ENCODE results near the gene GCN1. TPM values are rescaled to one million over a fixed set of nuclear protein-coding genes. Genes with fewer than 3 reads are reported as not detected.
A peak's percentile ranks its signal among the peaks of the same experiment; 100 is the strongest.

GCN1 gene
- total RNA-seq, 2 experiments from 2014 or later, result 130 to 137 TPM

DNA sequence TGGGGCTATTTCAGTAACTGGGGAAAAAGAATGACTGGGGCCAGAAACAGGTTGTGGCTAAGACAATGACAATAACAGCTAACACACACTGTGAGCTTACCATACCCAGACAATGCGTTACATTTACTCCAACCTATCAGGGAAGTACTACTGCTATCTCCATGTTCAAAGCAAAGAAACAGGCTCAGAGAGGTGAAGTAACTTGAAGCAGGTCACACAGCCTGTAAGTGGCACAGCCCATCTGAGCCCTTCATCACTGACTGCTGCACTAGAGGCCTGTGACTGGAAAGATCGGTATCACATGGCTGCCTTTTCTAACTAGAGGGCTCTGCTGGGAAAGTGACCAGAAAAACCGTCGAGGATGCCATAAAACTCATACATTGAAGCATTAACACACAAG lies 7.9 kb downstream of the GCN1 start:
- DNase-seq (no peak), ATAC-seq (no peak)
- intact Hi-C loops (cut with micrococcal nuclease), result no loop called here
- Mint-ChIP-seq H3K4me3 (no peak overlapping the region), H3K27me3 (no peaks in the 10 kb centered on the region), H3K9me3 (no peaks in the 10 kb centered on the region), H3K4me1 (ENCODE audit: low read depth) (peaks cover 16% of the 10 kb centered on the region), H3K36me3 (ENCODE audit: low read depth) (peaks cover 66% of the 10 kb centered on the region), H3K27ac (peak overlapping the region; percentile 2)
- CTCF ChIA-PET, result interaction anchor here (0.6 to 3.5 kb wide), 2 partner anchors 14 to 314 kb away, joined by 3 to 15 read pairs; no protein-coding TSS in a partner anchor
- TF ChIP-seq, protein P1, sequence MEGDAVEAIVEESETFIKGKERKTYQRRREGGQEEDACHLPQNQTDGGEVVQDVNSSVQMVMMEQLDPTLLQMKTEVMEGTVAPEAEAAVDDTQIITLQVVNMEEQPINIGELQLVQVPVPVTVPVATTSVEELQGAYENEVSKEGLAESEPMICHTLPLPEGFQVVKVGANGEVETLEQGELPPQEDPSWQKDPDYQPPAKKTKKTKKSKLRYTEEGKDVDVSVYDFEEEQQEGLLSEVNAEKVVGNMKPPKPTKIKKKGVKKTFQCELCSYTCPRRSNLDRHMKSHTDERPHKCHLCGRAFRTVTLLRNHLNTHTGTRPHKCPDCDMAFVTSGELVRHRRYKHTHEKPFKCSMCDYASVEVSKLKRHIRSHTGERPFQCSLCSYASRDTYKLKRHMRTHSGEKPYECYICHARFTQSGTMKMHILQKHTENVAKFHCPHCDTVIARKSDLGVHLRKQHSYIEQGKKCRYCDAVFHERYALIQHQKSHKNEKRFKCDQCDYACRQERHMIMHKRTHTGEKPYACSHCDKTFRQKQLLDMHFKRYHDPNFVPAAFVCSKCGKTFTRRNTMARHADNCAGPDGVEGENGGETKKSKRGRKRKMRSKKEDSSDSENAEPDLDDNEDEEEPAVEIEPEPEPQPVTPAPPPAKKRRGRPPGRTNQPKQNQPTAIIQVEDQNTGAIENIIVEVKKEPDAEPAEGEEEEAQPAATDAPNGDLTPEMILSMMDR (IDR thresholded peaks at IDR 0.05), result no peak
- POLR2A ChIA-PET, result interaction anchor here (0.7 to 7.3 kb wide), 4 partner anchors 9 to 26 kb away, joined by 3 to 53 read pairs (median 3); partner anchors contain the start of gene RPLP0

DNA sequence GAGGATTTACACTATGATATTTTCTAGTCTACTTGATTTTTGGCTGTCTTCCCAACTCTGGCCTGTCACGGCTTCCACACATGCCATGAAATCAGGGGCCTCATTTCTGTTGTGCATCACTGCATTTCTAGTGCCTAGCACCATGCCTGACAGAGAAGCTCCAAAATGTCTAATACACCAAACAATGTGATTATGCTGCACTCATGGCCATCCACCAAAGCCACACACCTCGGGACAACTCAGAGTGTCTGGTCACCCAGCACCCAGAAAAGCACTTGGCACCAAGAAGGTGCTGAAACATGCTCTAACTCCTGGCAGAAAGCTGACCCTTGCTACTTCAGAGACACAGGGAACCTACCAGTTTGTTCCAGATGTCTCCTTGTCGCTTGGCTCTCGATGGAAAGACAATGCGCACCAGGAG lies 11.3 kb downstream of the GCN1 start:
- ChIA-PET POLR2A (interaction anchor here (0.6 to 2.2 kb wide), 6 partner anchors 10 to 85 kb away, joined by 3 to 8 read pairs (median 4); no protein-coding TSS in a partner anchor), CTCF (no interaction called here)
- TF ChIP-seq, protein P1 (IDR thresholded peaks at IDR 0.05), result no peak
- Mint-ChIP-seq H3K4me1 (ENCODE audit: low read depth) (peaks cover 5% of the 10 kb centered on the region), H3K4me3 (no peak overlapping the region), H3K9me3 (no peaks in the 10 kb centered on the region), H3K36me3 (ENCODE audit: low read depth) (peaks cover 62% of the 10 kb centered on the region), H3K27me3 (no peaks in the 10 kb centered on the region), H3K27ac (no peak overlapping the region)
- DNase-seq (no peak), ATAC-seq (no peak)
- intact Hi-C loops (cut with micrococcal nuclease), result no loop called here

DNA sequence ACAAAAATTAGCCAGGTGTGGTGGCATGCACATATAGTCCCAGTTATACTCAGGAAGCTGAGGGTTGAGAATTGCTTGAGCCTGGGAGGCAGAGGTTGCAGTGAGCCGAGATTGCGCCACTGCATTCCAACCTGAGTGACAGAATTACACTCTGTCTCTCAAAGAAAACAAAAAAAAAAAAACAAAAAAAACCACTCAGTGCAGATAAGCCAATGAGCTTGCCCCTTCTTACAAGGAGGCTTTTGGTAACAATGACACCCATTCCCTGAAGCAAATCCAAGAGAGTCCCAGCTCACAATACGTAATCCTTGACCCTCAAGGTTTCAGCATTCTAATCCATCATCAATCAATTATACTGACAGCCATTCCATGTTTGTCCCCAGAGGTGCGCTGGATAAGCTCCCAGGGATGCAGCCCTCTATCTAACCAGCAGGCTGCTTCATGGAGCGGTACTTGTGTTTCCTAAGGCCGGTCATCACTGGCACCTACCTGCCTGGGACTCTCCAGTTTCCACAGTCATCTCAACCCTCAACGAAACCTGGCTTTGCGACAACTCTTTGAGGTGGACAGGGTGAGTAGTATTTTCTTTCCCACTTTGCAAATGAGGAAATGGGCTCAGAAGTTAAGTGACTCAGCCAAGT lies 12.4 kb downstream of the GCN1 start:
- no peak for ATAC-seq
- TF ChIP-seq, protein P1 (IDR thresholded peaks at IDR 0.05), result no peak
- intact Hi-C loops (cut with micrococcal nuclease), result no loop called here
- DNase-seq, result no peak
- Mint-ChIP-seq H3K27ac (no peak overlapping the region), H3K36me3 (ENCODE audit: low read depth) (peaks cover 68% of the 10 kb centered on the region), H3K4me3 (no peak overlapping the region), H3K4me1 (ENCODE audit: low read depth) (peaks cover 5% of the 10 kb centered on the region), H3K27me3 (no peaks in the 10 kb centered on the region), H3K9me3 (no peaks in the 10 kb centered on the region)
- ChIA-PET CTCF (interaction anchor here (1.3 kb wide), 1 partner anchor 46 kb away, joined by 3 read pairs; no protein-coding TSS in a partner anchor), POLR2A (interaction anchor here (0.8 to 2.2 kb wide), 4 partner anchors 9 to 20 kb away, joined by 3 to 8 read pairs (median 5); no protein-coding TSS in a partner anchor)

DNA sequence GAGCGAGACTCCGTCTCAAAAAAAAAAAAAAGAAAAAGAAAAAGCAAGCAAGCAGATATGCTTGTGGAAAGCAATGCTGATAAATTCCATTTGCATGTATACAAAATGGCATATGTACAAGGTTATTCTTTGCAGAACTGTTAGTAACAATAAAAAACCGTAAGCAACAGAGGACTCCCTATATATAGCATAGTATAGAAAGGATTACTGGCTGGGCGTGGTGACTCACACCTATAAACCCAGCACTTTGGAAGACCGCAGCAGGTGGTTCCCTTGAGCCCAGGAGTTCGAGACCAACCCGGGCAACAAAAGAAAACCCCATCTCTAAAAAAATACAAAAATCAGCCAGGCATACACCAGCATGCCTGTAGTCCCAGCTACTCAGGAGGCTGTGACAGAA lies 13.5 kb downstream of the GCN1 start:
- Mint-ChIP-seq H3K4me1 (ENCODE audit: low read depth) (no peaks in the 10 kb centered on the region), H3K27ac (no peak overlapping the region), H3K36me3 (ENCODE audit: low read depth) (peaks cover 65% of the 10 kb centered on the region), H3K9me3 (no peaks in the 10 kb centered on the region), H3K4me3 (no peak overlapping the region), H3K27me3 (no peaks in the 10 kb centered on the region)
- ChIA-PET CTCF (interaction anchor here (1.3 kb wide), 1 partner anchor 47 kb away, joined by 3 read pairs; no protein-coding TSS in a partner anchor), POLR2A (interaction anchor here (1.1 to 2.2 kb wide), 3 partner anchors 11 to 44 kb away, joined by 3 to 7 read pairs (median 5); no protein-coding TSS in a partner anchor)
- intact Hi-C loops (cut with micrococcal nuclease), result no loop called here
- TF ChIP-seq, protein P1 (IDR thresholded peaks at IDR 0.05), result no peak
- DNase-seq (no peak), ATAC-seq (no peak)

DNA sequence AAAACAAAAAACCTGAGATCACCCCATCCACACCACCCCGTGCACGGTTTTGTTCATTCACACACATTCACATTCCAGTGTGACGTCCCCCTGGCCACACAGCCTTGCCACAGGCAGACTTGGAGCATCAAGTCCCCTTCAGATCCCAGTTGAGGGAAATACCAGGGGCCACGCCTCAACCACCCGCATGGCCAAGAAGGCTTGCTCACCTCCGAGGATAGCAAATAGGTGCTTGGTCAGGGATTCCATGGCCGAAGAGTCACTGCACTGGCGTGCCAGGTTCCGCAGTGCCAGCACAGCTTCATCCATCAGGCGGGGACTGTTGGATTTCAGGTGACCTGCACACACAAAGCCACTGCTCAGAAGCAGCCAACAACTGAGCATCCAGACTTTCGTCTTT lies 19.0 kb downstream of the GCN1 start:
- Mint-ChIP-seq H3K4me3 (no peak overlapping the region), H3K27me3 (no peaks in the 10 kb centered on the region), H3K4me1 (ENCODE audit: low read depth) (no peaks in the 10 kb centered on the region), H3K9me3 (no peaks in the 10 kb centered on the region), H3K27ac (no peak overlapping the region), H3K36me3 (ENCODE audit: low read depth) (peaks cover 54% of the 10 kb centered on the region)
- TF ChIP-seq, protein P1 (IDR thresholded peaks at IDR 0.05), result no peak
- ChIA-PET POLR2A (interaction anchor here (1.2 to 4.8 kb wide), 3 partner anchors 20 to 48 kb away, joined by 4 to 36 read pairs (median 5); partner anchors contain the start of gene RPLP0), CTCF (interaction anchor here (1.1 to 1.5 kb wide), 2 partner anchors 9 to 52 kb away, joined by 3 read pairs; no protein-coding TSS in a partner anchor)
- intact Hi-C loops (cut with micrococcal nuclease), result no loop called here
- no peak for DNase-seq
- ATAC-seq, result no peak
